Body of pancreas (tissue), 4 donors: ENCODE data around the gene NCS1.

Experiments used
- POLR2A ChIP-seq, 3 donors: fragments of 450-650 bp; IDR thresholded peaks; one replicate each; pipeline ENCODE4 v1.6.1; 2016; ENCODE audit warnings: antibody characterized with exemption in 3 of 3, mild to moderate bottlenecking in 2 of 3
- TF ChIP-seq, protein P1 (sequence below), 7 experiments: fragments of 450-650 bp in 4 of 7; fragments of 200-600 bp in 3 of 7; sonication (generic) in 3 of 7; IDR thresholded peaks; one replicate each; pipeline ENCODE4 v1.5.1; 2016 to 2019; ENCODE audit warnings: antibody characterized with exemption in 7 of 7

- TF ChIP-seq, protein P1, sequence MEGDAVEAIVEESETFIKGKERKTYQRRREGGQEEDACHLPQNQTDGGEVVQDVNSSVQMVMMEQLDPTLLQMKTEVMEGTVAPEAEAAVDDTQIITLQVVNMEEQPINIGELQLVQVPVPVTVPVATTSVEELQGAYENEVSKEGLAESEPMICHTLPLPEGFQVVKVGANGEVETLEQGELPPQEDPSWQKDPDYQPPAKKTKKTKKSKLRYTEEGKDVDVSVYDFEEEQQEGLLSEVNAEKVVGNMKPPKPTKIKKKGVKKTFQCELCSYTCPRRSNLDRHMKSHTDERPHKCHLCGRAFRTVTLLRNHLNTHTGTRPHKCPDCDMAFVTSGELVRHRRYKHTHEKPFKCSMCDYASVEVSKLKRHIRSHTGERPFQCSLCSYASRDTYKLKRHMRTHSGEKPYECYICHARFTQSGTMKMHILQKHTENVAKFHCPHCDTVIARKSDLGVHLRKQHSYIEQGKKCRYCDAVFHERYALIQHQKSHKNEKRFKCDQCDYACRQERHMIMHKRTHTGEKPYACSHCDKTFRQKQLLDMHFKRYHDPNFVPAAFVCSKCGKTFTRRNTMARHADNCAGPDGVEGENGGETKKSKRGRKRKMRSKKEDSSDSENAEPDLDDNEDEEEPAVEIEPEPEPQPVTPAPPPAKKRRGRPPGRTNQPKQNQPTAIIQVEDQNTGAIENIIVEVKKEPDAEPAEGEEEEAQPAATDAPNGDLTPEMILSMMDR (IDR thresholded peaks at IDR 0.05): no peak
- TF ChIP-seq POLR2A (IDR thresholded peaks at IDR 0.05): no peak
Observed at GRCh38 chr9:130197386-130197785, 25.2 kb downstream of the NCS1 start.
